Prostate gland (tissue), 2 donors: ENCODE results near the gene OTUD1.

Experiments used
- POLR2A ChIP-seq: fragments of 450-650 bp; IDR thresholded peaks from one replicate; pipeline ENCODE4 v1.6.1; 2016; ENCODE audit warnings: antibody characterized with exemption, mild to moderate bottlenecking
- POLR2AphosphoS5 ChIP-seq: sonication (generic); formaldehyde crosslinking; IDR thresholded peaks from one replicate; pipeline ENCODE4 v1.6.1; 2017; ENCODE audit warnings: antibody characterized with exemption
- TF ChIP-seq, protein P1 (sequence below), 4 experiments: fragments of 200-600 bp in 2 of 4; fragments of 450-650 bp in 2 of 4; sonication (generic) in 2 of 4; IDR thresholded peaks; 1 replicate in 3 of 4; 2 replicates in 1 of 4; pipeline ENCODE4 v1.5.1; 2016 to 2019; ENCODE audit warnings: antibody characterized with exemption in 4 of 4, mild to moderate bottlenecking in 2 of 4, moderate library complexity in 2 of 4

DNA sequence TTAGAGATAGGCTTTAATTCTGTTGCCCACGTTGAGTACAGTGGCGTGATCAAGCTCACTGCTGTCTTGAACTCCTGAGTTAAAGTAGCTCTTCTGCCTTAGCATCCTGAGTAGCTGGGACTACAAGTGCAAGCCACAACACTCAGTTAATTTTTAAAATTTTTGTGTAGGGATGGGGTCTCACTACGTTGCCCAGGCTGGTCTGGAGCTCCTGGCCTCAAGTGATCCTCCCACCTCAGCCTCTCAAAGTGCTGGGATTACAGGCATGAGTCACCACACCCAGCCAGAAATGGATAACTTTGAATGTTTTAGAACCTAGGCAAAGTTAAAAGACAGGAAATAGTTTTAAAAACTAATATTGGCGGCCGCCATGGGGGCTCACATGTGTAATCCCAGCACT, 43.9 kb upstream of the OTUD1 start:
- TF ChIP-seq, protein P1, sequence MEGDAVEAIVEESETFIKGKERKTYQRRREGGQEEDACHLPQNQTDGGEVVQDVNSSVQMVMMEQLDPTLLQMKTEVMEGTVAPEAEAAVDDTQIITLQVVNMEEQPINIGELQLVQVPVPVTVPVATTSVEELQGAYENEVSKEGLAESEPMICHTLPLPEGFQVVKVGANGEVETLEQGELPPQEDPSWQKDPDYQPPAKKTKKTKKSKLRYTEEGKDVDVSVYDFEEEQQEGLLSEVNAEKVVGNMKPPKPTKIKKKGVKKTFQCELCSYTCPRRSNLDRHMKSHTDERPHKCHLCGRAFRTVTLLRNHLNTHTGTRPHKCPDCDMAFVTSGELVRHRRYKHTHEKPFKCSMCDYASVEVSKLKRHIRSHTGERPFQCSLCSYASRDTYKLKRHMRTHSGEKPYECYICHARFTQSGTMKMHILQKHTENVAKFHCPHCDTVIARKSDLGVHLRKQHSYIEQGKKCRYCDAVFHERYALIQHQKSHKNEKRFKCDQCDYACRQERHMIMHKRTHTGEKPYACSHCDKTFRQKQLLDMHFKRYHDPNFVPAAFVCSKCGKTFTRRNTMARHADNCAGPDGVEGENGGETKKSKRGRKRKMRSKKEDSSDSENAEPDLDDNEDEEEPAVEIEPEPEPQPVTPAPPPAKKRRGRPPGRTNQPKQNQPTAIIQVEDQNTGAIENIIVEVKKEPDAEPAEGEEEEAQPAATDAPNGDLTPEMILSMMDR (IDR thresholded peaks at IDR 0.05) = no peak
- TF ChIP-seq POLR2A (no peak), POLR2AphosphoS5 (no peak)
